ENCODE results near the gene IGLL5. TPM values are rescaled to one million over a fixed set of nuclear protein-coding genes. Genes with fewer than 3 reads are reported as not detected.

Gene IGLL5
- total and polyA plus RNA-seq, 8 donors = 2.0 to 53.1 (median 19.8) TPM; not detected in 2

- TF ChIP-seq CTCF (IDR thresholded peaks at IDR 0.05) (no peak), EP300 (IDR thresholded peaks at IDR 0.05) (no peak), POLR2AphosphoS5 (IDR thresholded peaks at IDR 0.05) (no peak), POLR2A (IDR thresholded peaks at IDR 0.05) (no peak)
- H3K9me3 ChIP-seq = no peaks in the 10 kb centered on the region
- H3K27ac ChIP-seq = peak overlapping the region in 1 of 5 donors; percentile 7
- no peaks in the 10 kb centered on the region for H3K36me3 ChIP-seq
- H3K4me1 ChIP-seq = no peaks in the 10 kb centered on the region
- intact Hi-C loops (cut with DNase I; ENCODE audit: low total_unique reads) = no loop called here
- H3K4me3 ChIP-seq = no peak overlapping the region
- 67 to 89% (median 85%) methylated on average over 1 to 3 of the region's 3 CpGs for WGBS, 5 donors
- DNase-seq = no peak
- H3K27me3 ChIP-seq = peaks cover 0 to 42% (median 0%) of the 10 kb centered on the region in 3 donors
These were observed 42.5 kb downstream of the IGLL5 start for GRCh38 chr22:22930222-22930497.

GRCh38 chr22:22930571-22931556 lies 43.2 kb downstream of the IGLL5 start:
- H3K27ac ChIP-seq = peak overlapping the region in 1 of 5 donors; percentile 14
- TF ChIP-seq POLR2AphosphoS5 (IDR thresholded peaks at IDR 0.05) = no peak
- TF ChIP-seq CTCF (IDR thresholded peaks at IDR 0.05) = no peak
- TF ChIP-seq EP300 (IDR thresholded peaks at IDR 0.05) = no peak
- TF ChIP-seq POLR2A (IDR thresholded peaks at IDR 0.05) = no peak
- no peak overlapping the region for H3K4me3 ChIP-seq
- H3K9me3 ChIP-seq = no peaks in the 10 kb centered on the region
- H3K4me1 ChIP-seq = no peaks in the 10 kb centered on the region
- H3K36me3 ChIP-seq = no peaks in the 10 kb centered on the region
- 74 to 88% (median 80%) methylated on average over 6 to 9 of the region's 9 CpGs for WGBS, 5 donors
- intact Hi-C loops (cut with DNase I; ENCODE audit: low total_unique reads) = no loop called here
- DNase-seq = no peak
- H3K27me3 ChIP-seq = peaks cover 0 to 42% (median 0%) of the 10 kb centered on the region in 3 donors

GRCh38 chr22:22931557-22932270 lies 44.1 kb downstream of the IGLL5 start:
- TF ChIP-seq POLR2AphosphoS5 (IDR thresholded peaks at IDR 0.05) (no peak), POLR2A (IDR thresholded peaks at IDR 0.05) (no peak), EP300 (IDR thresholded peaks at IDR 0.05) (no peak), CTCF (IDR thresholded peaks at IDR 0.05) (no peak)
- H3K27me3 ChIP-seq = peaks cover 0 to 37% (median 0%) of the 10 kb centered on the region in 3 donors
- no peaks in the 10 kb centered on the region for H3K9me3 ChIP-seq
- H3K36me3 ChIP-seq = no peaks in the 10 kb centered on the region
- H3K4me1 ChIP-seq = no peaks in the 10 kb centered on the region
- 80 to 84% (median 82%) methylated on average over 12 to 14 of the region's 14 CpGs for WGBS, 5 donors
- H3K4me3 ChIP-seq = no peak overlapping the region
- intact Hi-C loops (cut with DNase I; ENCODE audit: low total_unique reads) = no loop called here
- H3K27ac ChIP-seq = peak overlapping the region in 1 of 5 donors; percentile 39
- peak in 1 of 2 donors; percentile 34 for DNase-seq

- H3K27ac ChIP-seq = peak overlapping the region in 1 of 5 donors; percentile 39
- intact Hi-C loops (cut with DNase I; ENCODE audit: low total_unique reads) = no loop called here
- no peaks in the 10 kb centered on the region for H3K4me1 ChIP-seq
- H3K4me3 ChIP-seq = no peak overlapping the region
- H3K27me3 ChIP-seq = peaks cover 0 to 33% (median 0%) of the 10 kb centered on the region in 3 donors
- DNase-seq = no peak
- TF ChIP-seq CTCF (IDR thresholded peaks at IDR 0.05) = no peak
- TF ChIP-seq POLR2AphosphoS5 (IDR thresholded peaks at IDR 0.05) = no peak
- no peak for TF ChIP-seq EP300 (IDR thresholded peaks at IDR 0.05)
- no peak for TF ChIP-seq POLR2A (IDR thresholded peaks at IDR 0.05)
- 61 to 74% (median 73%) methylated on average over 2 to 6 of the region's 6 CpGs for WGBS, 5 donors
- H3K9me3 ChIP-seq = no peaks in the 10 kb centered on the region
- no peaks in the 10 kb centered on the region for H3K36me3 ChIP-seq
These were observed 44.9 kb downstream of the IGLL5 start for GRCh38 chr22:22932512-22932941.

Measured in stomach (tissue), 9 donors.